WERI-Rb-1 (cell line): Measurements from ENCODE around the gene RRP12.

Experiments used
- DNase-seq: peaks from one replicate; pipeline ENCODE4 v3.0.0-alpha.2; 2020
- H3K27ac ChIP-seq: fragments of 250-450 bp; sonication (Bioruptor Pico); 2 replicates; pipeline ENCODE4 v1.5.1; 2020; ENCODE audit warnings: mild to moderate bottlenecking, moderate library complexity
- H3K27me3 ChIP-seq: fragments of 250-450 bp; sonication (Bioruptor Pico); 2 replicates; pipeline ENCODE4 v1.5.1; 2021; ENCODE audit warnings: mild to moderate bottlenecking, low read depth, moderate library complexity; ENCODE audit not compliant: insufficient read depth, severe bottlenecking
- H3K36me3 ChIP-seq: fragments of 250-450 bp; sonication (Bioruptor Pico); 2 replicates; pipeline ENCODE4 v1.5.1; 2020; ENCODE audit warnings: mild to moderate bottlenecking, moderate library complexity
- H3K4me3 ChIP-seq: 2 replicates; pipeline ENCODE4 v1.5.1; 2011; ENCODE audit warnings: low read depth, mild to moderate bottlenecking, control low read depth, low read length
- H3K9me3 ChIP-seq: fragments of 250-450 bp; sonication (Bioruptor Pico); 2 replicates; pipeline ENCODE4 v1.5.1; 2021; ENCODE audit warnings: mild to moderate bottlenecking, moderate library complexity; ENCODE audit not compliant: severe bottlenecking
- TF ChIP-seq, protein P1 (sequence below): IDR thresholded peaks from 2 replicates; pipeline ENCODE4 v1.5.1; 2011; ENCODE audit warnings: low read depth, mild to moderate bottlenecking, control low read depth, inconsistent platforms, low read length

RRP12 gene

DNA sequence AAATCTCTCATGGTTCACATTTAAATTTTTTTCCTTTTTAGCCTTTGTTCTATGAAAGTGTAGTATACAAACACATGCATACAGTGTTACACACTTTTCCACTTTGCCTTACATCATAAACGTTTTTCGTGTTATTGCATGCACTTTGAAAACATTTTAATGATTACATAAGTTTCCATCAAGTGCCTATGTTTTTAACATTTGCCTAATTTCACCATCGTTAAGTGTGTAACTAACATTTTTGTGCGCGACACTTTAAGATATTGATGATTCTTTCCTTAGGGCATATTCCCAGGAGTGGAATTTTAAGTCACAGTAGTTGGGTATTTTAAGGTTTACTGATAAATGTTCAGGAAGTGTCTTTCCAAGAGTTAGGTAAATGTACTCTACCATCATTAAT is 65.1 kb downstream of the RRP12 start:
- H3K4me3 ChIP-seq, result no peak overlapping the region
- TF ChIP-seq, protein P1, sequence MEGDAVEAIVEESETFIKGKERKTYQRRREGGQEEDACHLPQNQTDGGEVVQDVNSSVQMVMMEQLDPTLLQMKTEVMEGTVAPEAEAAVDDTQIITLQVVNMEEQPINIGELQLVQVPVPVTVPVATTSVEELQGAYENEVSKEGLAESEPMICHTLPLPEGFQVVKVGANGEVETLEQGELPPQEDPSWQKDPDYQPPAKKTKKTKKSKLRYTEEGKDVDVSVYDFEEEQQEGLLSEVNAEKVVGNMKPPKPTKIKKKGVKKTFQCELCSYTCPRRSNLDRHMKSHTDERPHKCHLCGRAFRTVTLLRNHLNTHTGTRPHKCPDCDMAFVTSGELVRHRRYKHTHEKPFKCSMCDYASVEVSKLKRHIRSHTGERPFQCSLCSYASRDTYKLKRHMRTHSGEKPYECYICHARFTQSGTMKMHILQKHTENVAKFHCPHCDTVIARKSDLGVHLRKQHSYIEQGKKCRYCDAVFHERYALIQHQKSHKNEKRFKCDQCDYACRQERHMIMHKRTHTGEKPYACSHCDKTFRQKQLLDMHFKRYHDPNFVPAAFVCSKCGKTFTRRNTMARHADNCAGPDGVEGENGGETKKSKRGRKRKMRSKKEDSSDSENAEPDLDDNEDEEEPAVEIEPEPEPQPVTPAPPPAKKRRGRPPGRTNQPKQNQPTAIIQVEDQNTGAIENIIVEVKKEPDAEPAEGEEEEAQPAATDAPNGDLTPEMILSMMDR, result no peak
- H3K9me3 ChIP-seq, result no peaks in the 10 kb centered on the region
- H3K36me3 ChIP-seq, result peaks cover 4% of the 10 kb centered on the region; the same call in 1 of the 2 replicates
- no peaks in the 10 kb centered on the region for H3K27me3 ChIP-seq
- no peak overlapping the region for H3K27ac ChIP-seq
- no peak for DNase-seq

DNA sequence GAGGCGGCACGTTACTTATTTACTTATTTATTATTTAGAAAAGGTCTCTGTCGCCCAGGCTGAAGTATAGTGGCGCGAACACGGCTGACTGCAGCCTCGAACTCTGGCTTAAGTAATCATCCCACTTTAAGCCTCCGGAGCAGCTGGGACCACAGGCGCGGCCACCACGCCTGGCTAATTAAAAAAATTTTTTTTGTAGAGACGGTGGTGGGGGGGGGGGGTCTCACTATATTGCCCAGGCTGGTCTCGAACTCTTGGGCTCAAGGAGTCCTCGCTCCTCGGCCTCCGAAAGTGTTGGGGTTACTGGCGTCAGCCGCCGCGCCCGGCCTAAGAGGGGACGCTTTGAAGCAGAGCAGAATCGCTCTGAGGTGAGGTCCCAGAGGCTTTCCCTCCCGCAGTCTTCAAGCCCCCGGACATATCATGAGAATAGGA is 65.9 kb downstream of the RRP12 start:
- H3K36me3 ChIP-seq, result peaks cover 4% of the 10 kb centered on the region; the same call in 1 of the 2 replicates
- peak overlapping the region; percentile 100 for H3K27ac ChIP-seq
- no peak for DNase-seq
- peak overlapping the region; percentile 49 for H3K4me3 ChIP-seq
- H3K9me3 ChIP-seq, result no peaks in the 10 kb centered on the region
- TF ChIP-seq, protein P1, result no peak
- no peaks in the 10 kb centered on the region for H3K27me3 ChIP-seq

DNA sequence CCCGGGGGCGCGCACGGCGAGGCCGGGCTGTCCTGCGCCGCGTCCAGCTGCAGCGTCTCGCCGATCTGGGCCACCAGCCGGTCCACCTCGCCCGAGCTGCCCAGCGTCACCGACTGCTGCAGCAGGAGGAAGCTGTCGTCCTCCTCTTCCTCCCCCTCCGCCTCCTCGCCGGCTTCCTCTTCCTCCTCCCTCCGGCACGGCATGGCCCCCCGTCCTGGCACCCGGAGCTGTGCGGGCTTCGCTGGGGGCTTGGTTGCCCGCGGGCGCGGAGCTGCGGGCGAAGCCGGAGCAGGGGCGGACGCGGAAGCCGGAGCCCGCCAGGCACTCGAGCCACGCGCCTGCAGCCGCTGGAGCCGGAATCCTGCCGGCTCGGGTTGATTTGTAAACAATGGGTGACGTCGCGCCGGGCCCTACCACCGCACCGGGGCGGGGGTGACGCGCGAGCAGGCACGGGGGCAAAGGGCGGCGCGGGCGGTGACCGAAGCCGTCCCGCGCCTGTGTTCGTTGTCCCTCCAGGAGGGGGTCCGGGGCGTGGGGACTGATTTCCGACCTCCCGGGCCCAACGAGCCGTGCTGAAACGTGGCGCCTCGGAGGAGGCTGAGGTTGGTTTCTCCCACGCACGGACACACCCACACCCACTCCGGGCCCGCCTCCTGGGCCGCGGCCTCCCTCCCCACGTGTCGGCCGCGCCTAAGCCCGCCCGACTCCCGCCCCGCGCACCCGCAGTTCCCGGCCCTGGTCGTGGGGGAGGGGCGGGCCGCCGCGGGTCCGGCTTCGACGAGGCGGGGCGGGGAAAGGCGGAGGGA is 66.6 kb downstream of the RRP12 start, which contains the start of gene FRAT2:
TSS of gene FRAT2 (minus strand) at position 360 of the 806 bp plus-strand sequence. CDS start at position 203, 157 bp downstream.
- H3K27ac ChIP-seq, result peak within 1 kb of the TSS; percentile 100
- H3K27me3 ChIP-seq, result no peaks in the 10 kb centered on the region
- H3K9me3 ChIP-seq, result no peaks in the 10 kb centered on the region
- peaks cover 4% of the 10 kb centered on the region; the same call in 1 of the 2 replicates for H3K36me3 ChIP-seq
- TF ChIP-seq, protein P1, result no peak
- H3K4me3 ChIP-seq, result peak within 1 kb of the TSS; percentile 49
- DNase-seq, result peak; percentile 91

DNA sequence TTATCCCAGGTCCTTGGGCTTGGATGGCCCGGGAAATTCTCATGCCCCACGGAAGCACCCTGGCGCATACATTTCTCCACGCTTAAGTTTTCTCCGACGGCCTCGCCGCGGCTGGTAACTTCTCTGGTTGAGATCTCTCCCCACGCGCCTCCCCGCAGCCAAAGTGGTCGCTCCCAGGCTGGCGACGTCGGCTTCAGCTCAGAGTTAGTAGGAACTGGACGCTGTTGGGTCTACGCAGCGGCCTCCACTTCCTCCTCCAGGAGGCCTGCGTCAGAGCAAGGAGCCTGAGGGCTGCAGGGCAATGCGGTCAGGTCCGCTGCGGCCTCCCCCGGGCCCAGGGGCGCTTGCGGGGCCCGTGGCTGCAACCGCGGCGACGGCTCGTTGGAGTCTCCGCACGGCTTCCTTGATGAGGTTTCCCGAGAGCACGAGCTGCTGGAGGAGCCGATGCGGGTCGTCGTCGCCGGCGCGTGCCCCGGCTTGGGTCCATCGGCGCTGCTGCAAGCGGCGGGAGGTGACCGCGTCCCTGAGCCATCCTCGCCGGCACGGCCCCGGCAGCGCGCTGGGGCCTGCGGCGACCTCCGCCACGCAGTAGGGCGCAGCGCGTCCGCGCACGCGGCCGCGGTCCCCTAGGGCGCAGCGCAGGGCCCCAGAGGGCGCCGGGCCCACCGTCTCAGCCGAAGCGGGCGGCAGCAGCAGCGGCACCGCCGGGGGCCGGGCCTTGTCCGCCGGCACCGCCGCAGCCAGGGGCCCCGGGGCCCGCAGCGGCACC is 67.4 kb downstream of the RRP12 start:
- H3K27ac ChIP-seq, result peak overlapping the region; percentile 47
- peak overlapping the region; percentile 49 for H3K4me3 ChIP-seq
- no peaks in the 10 kb centered on the region for H3K27me3 ChIP-seq
- no peak for DNase-seq
- no peaks in the 10 kb centered on the region for H3K9me3 ChIP-seq
- TF ChIP-seq, protein P1, result no peak
- peaks cover 4% of the 10 kb centered on the region for H3K36me3 ChIP-seq

DNA sequence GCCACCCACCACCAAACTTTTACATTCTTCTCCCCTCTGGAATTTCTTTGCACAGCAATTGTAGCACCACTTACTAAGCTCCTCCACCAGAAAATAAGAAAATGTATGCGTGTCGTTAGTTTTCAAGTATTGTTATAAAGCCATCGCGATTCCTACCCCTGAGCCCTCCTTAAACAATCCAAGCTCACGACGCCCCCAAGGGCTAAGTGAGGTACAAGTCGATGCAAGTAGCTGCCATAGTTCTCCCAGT is 67.9 kb downstream of the RRP12 start:
- TF ChIP-seq, protein P1, result peak; percentile 26; the same call in 1 of the 2 replicates
- H3K4me3 ChIP-seq, result peak overlapping the region; percentile 49
- no peaks in the 10 kb centered on the region for H3K9me3 ChIP-seq
- H3K27ac ChIP-seq, result no peak overlapping the region
- H3K36me3 ChIP-seq, result peaks cover 4% of the 10 kb centered on the region
- no peaks in the 10 kb centered on the region for H3K27me3 ChIP-seq
- DNase-seq, result peak; percentile 39
